GM19452 (cell line): Measurements from ENCODE around the gene HIKESHI.
"Not testable (repeated sequence)": the region's sequence is repeated elsewhere in the genome, so short reads cannot be mapped to it uniquely, and the experiment has no call there.

Experiments used
- ATAC-seq: cut with Tn5 transposase; IDR thresholded peaks from one replicate; pipeline ENCODE4 v1.9.1; 2021; ENCODE audit not compliant: unreplicated experiment

HIKESHI gene, protein sequence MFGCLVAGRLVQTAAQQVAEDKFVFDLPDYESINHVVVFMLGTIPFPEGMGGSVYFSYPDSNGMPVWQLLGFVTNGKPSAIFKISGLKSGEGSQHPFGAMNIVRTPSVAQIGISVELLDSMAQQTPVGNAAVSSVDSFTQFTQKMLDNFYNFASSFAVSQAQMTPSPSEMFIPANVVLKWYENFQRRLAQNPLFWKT

DNA sequence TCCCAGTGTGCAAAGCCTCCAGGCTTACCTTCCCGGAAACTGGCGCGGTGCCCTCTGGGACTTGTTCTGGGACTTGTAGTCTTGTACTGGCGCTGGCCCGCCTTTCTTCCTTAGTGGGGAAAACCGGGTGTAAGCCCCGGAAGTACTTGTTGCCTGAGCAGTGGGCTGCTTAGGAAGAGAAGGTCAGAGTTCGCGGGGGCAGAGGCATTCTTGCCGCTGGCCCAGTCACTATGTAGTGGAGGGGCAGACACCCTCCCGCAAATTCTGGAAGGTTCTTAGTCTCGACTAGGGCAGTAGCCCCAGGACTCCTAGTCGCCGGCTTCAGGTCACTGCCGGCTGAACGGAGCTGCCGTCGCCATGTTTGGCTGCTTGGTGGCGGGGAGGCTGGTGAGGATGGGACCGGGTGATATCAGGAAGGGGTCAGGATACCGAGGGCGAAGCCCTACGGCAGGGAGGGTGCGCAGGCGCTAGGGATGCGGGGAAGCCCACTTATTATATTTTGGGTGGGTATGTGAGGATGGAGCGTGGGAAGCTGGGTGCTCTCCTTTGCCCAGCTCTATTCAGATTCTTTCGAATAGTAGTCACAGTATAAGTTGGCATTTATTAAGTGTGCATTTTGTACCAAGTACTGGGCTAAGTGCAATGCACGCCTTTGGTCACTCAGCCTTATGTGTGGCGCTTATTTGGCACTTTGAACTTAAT, at the start of gene HIKESHI:
TSS of gene HIKESHI (plus strand) at position 149 of the 702 bp plus-strand sequence. CDS start at position 358, 209 bp downstream.
- peak; percentile 99 for ATAC-seq

DNA sequence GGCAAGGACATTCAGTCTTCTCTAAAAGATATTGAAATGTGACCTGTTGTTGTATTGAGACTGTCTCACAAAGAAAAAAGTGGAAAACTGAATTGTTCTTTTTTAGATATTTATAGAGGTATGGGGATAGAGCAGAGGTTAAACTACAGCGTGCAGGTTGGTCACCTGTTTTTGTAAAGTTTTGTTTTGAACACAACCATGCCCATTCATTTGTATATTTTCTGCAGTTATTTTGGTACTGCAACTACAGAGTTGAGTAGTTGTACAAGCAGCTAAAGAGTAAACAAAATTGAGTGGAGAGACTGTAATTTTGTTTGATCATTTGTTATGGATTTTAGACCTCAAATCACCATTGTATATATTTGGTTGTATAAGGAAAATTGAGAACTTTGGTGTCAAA, 46.1 kb upstream of the HIKESHI start:
- ATAC-seq: peak; percentile 71

DNA sequence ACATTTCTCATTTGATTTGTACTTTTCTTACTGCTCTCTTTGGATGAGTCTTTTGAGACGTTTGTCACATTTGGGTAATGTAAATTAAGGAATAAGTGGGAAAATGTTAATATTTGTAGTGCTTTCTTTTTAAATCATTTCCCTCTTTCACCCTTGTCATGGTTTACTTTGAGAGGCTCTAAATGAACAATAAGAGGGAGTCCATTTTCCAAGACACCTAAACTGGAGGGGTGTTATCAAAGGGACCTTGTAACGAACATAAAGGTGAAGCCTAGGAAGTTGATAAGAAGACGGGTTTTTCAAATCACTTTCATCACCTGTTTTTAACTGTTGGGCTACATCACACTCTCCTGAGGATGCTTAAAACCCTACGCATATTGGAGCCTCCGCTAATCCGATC, 45.4 kb upstream of the HIKESHI start:
- ATAC-seq: no peak

DNA sequence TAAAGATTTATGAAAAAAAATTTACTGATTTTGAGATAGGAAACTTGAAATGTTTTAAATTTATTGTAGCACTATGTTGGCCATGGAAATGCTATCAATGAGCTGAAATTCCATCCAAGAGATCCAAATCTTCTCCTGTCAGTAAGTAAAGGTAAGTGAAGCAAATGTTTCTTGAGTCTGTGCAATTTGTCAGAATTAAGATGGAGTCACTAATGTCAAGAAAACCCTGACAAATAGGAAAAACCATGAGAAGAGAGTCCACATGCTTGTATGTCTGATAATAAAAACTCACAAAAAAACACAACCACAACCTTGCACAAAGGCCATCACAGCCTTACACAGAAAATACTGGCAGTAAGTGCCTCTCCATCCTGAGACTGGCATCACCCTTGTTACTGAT, 44.6 kb upstream of the HIKESHI start:
- ATAC-seq: no peak

DNA sequence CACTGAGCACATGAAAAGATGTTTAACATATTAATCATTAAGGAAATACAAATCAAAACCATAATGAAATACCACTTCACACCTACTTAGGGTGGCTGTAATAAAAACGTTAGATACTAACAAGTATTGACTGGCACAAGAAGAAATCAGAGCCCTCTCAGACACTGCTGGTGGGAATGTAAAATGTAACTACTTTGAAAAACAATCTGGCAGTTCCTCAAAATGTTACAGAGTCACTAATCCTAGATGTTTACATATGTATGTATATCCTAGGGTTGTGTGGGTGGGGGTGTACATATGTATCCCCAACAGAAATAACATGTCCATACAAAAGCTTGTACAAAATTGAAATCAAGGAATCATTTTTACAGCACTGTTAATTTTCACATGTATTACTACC, 42.3 kb upstream of the HIKESHI start:
- ATAC-seq: no peak

DNA sequence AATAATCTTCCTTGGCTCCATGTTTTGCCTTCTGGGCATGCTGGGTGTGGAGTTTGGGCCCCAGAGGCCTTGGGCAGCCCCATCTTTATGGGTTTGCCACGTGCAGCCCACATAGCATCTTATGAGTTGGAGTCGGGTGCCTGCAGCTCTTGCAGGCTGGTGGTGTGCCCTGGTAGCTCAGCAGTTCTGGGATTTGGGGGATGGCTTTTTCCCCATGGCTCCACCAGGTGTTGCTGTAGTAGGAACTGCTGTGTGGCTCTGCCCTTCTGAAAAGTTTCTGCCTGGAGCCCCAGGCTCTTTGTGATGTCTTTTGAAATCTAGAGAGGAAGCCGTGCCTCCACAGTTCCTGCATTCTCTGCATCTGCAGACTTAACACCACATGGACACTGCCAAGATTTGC, 40.7 kb upstream of the HIKESHI start:
- ATAC-seq: no peak

DNA sequence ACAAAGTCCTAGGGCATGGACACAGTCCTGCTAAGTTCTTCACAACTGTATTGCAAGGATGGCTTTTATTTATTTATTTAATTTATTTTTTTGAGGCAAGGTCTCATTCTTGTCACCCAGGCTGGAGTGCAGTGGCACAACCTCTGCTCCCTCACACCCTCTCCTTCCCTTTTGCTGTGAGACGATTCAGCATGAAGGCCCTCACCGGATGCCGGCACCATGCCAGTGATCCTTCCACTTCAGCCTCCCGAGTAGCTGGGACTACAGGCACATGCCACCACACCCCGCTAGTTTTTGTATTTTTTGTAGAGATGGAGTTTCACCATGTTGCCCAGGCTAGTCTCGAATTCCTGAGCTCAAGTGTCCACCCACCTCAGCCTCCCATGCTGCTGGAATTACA, 39.7 kb upstream of the HIKESHI start:
- no peak for ATAC-seq

DNA sequence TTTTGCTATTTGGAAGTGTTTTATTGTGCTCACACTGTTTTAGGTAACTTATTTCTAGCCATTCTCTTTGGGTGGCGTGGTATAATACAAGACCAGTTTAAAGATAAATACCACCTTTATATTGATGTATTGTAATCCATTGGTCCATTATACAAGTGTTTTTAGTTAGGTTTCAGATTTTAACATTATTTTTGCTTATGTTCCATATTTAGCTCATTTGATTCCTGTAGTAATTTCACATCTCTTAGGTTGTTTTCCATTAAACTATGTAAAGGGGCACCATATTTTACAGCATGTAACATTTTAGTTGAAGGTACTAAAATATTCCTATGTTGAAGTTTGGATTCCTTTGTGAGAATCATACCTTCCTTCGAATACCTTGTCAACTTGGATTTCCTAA, 37.4 kb upstream of the HIKESHI start:
- ATAC-seq: no peak

DNA sequence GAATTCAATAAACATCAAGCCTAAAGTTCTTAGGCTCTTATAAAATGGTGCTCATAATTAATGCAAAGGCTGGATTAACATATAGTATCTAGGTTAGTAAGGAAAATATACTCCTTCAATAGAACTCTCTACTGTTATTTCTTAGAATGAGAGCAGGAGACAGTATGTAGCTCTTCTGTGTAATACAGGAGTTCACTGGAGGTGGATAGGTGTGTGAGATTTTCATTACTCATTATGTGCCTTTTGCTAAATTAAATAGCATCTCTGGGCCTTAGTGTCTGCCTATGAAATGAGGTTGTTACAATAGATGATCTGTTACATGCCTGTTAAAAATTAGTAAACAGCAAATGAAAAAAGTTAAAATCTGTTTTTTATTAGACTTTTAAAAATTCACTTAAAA, 36.8 kb upstream of the HIKESHI start:
- ATAC-seq: no peak

DNA sequence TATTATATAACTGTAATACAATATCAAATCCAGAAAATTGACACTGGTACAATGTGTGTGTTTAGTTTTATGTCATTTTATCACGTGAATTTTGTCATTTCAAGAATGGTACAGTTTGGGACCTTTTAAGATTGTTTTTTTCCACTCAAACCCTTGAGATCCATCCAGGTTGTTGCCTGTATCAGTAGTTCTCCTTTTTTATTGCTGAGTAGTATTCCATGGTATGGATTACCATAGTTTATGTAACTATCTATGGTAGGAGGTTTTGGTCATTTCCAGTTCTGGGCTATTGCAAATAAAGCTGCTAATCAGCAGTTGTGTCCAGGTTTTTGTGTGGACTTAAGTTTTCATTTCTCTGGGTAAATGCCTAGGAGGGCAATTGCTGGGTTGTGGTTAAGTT, 32.4 kb upstream of the HIKESHI start:
- no peak for ATAC-seq

DNA sequence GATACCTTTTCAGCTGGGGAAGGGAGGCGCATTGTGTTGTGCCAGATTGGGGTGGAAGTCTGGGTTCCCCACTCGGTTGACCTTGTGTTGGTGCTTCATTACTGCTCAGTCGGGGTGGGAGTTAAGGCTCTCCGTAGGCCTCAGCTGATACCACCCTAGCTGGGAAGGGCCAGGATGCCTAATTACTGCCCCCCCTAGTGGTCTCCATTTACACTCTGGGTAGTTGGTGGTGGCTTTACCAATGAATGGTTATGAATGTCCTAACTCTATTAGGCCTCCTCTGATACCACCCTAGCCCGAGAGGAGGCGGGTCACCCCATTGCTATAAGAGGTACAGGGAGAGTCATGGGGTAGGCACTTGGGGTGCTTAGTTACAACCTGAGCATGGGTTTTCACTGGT, 27.5 kb upstream of the HIKESHI start:
- ATAC-seq: no peak

DNA sequence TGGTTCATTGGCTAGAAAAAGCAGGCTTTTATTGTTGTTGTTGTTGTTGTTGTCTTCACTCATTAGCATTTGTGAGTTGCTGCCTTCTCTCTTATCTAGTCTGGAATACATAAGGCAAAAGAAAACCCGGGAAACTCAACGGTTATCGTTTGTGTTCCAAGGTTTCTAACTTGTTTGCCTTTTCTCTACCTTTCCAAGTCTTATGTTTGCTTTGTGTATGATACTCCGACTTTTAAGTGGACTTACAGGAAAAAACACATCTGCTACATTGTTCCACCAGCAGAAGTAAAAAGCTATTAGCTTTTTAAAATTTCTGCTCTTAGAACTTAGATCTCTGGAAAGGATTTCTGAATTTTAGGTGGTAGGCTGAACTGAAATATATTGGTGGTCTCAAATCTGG, 27.0 kb upstream of the HIKESHI start:
- ATAC-seq: no peak

DNA sequence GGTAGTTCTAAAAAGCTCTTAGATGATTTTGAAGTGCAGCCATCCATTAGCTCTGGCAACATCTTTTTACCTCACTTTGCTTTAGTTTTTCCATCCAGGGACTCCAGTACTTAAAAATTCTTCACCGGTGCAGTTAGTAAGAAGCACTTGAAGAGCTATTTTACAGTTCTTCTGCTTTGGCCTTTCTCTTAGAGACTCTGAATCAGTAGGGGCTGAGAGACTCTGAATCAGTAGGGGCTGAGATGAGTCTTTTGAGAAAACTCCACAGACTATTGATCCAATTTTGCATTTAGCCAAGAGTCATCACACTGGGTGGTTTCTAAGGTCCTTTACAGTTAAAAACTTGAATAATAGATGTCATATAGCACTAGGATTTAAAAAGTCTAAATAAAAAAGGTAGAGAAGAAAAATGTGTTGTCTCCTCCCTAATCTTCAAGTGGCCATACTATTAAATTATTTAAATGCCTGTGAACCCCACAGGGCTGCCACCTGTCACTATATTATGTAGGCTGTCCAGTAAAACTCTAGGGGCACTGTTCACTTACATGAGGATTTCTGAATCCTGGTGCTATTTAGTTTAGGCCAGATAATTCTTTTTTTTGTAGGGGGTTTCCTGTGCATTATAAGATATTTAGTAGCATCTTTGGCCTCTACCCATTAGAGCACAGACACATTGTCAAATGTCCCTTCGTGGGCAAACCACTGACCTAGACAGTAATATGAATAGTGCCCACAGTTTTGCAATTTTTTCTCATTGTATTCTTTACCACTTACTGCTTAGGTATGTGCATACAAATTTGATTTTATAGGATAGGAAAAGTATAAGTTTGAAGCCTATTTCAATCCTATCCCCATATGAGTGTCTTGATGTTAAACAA, 26.3 kb upstream of the HIKESHI start:
- ATAC-seq: no peak

DNA sequence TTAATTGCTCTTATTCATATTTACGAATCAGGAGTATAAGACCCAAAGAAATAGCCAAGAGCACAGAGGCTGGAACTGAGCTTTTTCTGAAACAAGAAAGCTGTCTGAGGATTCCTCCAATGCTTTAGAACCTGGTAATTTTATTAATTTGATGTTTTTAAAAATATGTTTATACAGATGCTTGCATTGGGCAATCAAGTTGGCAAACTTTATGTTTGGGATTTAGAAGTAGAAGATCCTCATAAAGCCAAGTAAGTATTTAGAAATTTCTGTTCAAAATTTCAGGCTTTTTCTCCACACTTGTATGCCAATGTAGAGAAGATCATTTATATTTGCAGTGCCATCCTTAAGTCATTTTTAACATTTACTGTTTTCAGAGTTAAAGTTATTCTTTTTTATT, 24.3 kb upstream of the HIKESHI start:
- ATAC-seq: no peak

DNA sequence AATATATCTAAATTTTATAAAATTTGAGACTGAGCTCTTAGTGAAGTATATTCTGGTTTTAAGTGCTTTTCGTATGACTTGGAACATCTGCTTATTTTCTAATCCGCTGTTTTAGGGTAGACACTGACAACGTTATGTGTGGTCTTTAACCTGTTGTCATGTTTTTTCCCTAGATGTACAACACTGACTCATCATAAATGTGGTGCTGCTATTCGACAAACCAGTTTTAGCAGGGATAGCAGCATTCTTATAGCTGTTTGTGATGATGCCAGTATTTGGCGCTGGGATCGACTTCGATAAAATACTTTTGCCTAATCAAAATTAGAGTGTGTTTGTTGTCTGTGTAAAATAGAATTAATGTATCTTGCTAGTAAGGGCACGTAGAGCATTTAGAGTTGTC, 23.8 kb upstream of the HIKESHI start:
- no peak for ATAC-seq

DNA sequence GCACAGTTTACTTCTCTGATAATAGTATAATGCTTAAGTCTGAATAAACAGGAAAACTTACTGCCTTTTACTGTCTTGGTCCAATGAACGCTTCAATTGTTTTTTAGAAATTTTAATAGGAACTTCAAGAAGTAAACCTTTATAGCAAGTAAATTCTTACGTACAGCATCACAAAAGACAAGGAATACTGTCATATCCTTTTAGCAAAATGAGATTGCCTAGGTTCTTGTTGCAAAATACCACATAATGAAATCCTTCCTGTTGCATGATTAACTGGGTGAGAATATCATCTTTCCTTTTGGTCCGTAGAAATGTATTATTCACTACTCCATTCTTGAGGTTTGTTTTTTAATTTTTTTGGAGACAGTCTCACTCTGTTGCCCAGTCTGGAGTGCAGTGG, 22.3 kb upstream of the HIKESHI start:
- ATAC-seq: no peak

DNA sequence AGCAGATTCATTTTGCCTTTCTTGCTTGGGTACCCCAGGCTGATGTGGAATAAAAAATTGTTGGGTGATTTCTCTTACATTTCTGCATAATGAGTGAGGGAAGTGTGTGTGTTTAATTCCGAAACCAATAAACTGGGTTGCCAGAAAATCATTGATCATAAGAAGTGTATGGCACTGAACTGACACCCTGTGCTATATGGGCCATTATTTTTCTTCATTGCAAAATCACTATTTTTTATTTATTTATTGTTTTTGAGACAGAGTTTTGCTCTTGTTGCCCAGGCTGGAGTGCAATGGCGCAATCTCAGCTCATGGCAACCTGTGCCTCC, 14.6 kb upstream of the HIKESHI start:
- ATAC-seq: peak; percentile 31

DNA sequence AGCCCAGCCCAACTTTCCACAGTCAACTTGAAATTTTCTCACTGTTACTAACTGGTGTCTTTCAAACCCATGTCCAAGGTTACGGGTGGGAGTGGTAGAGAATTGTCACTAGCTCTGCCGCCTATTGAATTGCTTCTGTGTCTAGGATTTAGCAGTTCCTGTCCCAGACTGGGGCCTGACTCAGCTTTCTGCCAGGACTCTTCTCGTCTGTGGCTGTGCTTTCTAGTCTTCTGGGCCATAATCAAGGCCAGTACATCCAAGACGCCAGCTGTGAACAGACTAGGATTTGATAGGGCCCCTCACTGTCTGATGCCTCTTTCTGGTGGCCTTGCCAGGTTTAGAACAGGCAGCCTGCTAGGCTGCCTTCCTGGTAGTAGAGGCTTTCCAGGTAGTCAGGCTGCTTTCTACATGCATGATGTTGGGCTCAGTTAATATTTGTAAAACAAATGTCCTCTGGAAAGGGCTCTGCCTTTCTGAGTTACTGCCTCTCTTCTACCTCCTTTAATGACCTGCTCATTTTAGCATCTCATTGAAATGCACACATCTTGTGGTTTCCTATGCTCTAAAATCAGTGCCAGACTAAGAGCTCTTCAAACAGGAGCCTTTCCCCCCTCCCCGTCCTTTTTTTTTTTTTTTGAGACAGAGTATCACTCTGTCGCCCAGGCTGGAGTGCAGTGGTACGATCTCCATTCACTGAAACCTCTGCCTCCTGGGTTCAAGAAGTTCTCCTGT, 13.1 kb upstream of the HIKESHI start:
- ATAC-seq: no peak

DNA sequence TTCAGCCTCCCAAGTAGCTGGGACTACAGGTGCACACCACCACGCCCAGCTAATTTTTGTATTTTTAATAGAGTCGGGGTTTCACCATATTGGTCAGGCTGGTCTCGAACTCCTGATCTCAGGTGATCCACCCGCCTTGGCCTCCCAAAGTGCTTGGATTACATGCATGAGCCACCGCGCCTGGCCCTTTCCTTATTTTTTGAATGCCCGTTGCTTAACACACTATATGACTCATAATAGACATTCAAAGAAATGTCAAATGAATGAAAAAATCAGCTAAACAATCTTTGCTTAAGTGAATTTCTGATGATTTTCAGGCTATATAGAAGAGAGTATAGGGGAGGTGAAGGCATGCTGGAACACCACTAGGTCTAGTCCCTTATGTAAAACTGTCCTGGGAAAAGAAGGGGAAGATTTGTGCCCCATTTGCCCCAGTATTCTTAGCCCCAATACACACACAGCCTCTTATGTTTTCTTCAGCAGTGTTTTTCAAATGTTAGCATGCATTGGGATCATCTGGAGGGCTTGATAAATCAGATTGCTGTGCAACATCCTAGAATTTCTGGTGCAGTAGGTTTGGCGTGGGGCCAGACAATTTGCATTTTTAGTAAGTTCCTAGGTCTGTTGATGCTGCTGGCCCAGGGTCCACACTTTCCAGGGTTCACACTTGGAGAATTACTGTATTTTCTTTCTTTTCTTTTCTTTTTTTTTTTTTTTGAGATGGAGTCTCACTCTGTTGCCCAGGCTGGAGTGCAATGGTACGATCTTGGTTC, 12.3 kb upstream of the HIKESHI start:
- ATAC-seq: not testable (repeated sequence)

DNA sequence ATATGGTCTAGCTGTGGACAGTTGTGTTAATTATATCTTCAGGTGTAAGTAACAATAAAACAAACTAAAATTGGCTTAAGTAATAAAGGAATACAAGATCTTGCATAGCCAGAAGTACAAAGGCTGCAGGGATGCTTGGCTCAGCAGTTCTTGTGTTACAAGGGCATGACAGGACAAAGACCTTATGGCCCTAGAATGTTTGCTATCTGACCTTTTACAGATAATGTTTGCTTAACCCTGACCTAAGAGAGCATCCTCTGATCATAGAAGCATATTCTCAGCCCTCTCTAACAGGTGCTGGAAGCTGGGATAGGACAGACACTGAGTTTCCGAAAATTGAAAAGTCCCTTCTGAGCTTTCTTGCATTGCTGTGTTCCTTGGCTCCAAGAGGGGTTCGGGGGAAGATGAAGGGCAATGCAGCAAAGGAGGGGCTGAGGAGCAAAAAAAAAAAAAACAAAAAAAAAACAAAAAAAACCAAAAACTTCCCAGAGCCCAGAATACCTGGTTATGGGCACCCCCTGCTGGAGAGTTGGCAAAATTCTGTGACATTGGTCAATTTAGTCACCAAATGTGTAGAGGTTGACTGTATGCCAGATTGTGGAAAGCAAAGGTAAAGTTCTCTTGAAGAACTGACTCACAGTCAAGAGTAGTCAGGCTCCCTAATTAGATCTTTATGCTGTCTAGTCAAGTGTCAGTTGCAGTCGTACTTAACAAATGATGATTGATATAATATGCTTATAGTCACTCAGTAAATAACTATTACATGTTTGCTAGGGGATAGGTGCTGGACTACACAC, 10.4 kb upstream of the HIKESHI start:
- ATAC-seq: no peak
